ENCODE results near the gene PRICKLE1. TPM values are rescaled to one million over a fixed set of nuclear protein-coding genes. Genes with fewer than 3 reads are reported as not detected.
"Not testable (repeated sequence)": the region's sequence is repeated elsewhere in the genome, so short reads cannot be mapped to it uniquely, and the experiment has no call there.

Gene PRICKLE1
- total RNA-seq, 1 experiment from 2014 or later: 5.1 TPM

GRCh38 chr12:42557586-42558172 is 31.9 kb downstream of the PRICKLE1 start:
- DNase-seq (ENCODE audit: low read depth): no peak

GRCh38 chr12:42556917-42557316 is 32.6 kb downstream of the PRICKLE1 start:
- DNase-seq (ENCODE audit: low read depth): no peak

DNA sequence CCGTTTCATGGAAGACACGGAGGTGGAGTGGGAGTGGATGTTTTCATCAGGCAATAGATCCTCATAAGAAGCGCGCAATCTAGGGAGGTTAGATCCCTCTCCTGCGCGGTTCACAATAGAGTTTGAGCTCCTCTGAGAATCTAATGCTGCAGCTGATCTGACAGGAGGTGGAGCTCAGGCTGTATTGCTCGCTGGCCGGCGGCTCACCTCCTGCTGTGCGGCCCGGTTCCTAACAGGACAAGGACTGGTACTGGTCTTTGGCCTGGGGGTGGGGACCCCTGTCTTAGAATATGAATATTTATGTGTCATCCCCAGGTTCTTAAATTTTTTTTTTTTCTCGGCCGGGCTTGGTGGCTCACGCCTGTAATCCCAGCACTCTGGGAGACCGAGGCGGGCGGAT is 36.7 kb downstream of the PRICKLE1 start:
- no peak for DNase-seq (ENCODE audit: low read depth)

DNA sequence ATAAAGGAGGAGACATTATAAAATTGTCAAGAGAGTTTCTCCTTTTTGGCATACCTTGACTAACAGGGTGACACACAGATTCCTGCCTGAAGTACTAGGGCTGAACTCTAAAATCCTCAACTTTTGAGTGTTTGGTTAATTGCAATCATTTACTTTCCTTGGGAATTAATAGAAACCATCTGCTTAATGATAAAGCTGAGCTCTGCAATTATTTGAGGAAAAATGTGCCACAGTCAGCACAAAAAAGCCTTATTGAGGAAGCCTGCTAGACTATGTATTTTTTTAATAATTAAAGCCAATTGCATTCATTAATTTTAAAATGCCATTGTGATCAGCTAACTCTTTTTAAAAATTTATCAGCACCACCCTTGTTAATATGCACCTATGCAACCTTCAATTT is 38.7 kb downstream of the PRICKLE1 start:
- DNase-seq (ENCODE audit: low read depth): no peak

GRCh38 chr12:42546709-42547108 is 42.8 kb downstream of the PRICKLE1 start:
- DNase-seq (ENCODE audit: low read depth): no peak

DNA sequence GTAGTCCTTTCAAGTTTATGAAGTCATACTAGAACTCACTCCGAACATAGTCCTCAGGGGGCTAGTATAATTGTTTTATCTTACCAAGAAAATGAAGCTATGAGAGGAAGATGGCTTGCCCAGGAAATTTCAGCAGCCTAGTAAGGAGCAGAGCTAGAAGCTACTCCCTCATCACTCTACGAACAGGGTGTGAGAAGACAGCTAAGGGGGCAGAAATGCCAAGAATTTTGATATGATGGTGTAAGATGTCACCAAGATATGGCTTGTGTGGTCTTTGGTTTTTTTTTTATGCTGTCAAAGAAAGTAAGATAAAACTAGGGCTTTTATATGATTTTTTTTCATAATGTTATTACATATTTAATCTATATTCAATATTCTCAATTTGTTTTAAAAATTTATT is 47.6 kb downstream of the PRICKLE1 start:
- no peak for DNase-seq (ENCODE audit: low read depth)

DNA sequence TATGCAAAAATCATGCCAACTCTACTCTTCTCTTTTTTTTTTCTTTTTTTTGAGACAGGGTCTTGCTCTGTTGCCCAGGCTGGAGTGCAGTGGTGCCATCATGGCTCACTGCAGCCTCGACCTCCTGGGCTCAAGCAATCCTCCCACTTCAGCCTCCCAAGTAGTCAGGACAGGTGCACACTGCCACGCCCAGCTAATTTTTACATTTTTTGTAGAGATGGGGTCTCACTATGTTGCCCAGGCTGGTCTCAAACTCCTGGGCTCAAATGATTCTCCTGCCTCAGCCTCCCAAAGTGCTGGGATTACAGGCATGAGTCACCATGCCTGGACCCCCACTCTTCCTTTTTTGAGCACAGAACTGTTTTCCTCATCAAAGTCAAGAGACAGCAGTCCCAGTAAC is 48.2 kb downstream of the PRICKLE1 start:
- not testable (repeated sequence) for DNase-seq (ENCODE audit: low read depth)

DNA sequence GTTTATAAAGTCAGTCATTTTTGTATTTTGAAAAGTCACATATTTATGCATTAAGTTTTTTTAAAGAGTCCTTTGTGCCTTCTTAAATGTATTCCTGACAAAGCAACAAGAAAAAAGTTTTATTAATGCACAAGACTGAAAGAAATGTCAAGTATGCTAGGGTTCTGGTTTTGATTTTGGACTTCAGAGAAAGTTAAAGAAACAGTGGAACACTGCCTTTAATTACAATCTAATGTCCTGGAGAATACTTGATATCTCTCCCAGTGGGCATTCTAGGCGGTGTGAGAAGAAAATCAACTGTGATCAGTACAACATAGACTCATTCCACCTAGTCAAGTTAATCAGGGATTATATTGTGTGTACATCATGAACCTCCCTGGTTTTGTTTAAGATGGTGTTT is 49.9 kb downstream of the PRICKLE1 start:
- DNase-seq (ENCODE audit: low read depth): no peak

DNA sequence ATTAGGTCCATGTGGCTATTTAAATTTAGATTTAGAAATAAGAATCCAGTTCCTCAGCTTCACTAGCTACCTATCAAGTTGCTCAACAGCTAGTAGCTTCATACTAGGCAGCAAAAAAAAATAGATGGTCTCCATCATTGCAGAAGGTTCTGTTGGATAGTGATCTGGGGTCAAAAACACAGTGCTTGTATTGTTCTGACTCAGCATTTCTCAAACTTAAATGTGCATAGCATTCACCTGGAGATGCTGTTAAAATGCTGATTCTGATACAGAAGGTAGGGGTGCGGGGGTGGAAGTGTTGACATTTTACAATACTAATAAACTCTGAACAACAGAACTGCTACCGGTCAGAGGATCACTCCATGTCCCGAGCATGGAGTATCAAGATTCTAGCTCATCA is 51.3 kb downstream of the PRICKLE1 start:
- DNase-seq (ENCODE audit: low read depth): no peak

GRCh38 chr12:42534184-42534838 is 55.2 kb downstream of the PRICKLE1 start:
- DNase-seq (ENCODE audit: low read depth): no peak

- DNase-seq (ENCODE audit: low read depth): no peak
These were observed 59.3 kb downstream of the PRICKLE1 start for GRCh38 chr12:42530284-42530683.

GRCh38 chr12:42525444-42525843 is 64.1 kb downstream of the PRICKLE1 start:
- DNase-seq (ENCODE audit: low read depth): no peak

DNA sequence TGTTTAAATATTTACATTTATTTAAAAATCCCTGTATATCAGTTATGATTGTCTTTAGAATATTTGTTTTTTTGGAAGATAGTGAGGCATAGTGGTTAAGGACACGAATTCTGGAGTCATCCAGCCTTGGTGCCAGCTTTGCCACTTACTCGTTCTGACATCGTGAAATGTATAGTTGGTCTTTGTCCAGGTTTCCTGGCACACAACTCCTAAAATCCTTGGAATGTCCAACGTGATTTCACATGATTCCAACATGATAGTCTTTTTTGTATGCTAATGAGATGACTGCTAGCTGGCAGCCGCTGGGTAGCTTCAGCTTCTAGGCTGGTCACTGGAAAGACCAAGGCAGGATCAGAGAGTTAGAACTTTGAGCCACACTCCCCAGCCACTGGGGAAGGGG is 64.8 kb downstream of the PRICKLE1 start:
- DNase-seq (ENCODE audit: low read depth): no peak

DNA sequence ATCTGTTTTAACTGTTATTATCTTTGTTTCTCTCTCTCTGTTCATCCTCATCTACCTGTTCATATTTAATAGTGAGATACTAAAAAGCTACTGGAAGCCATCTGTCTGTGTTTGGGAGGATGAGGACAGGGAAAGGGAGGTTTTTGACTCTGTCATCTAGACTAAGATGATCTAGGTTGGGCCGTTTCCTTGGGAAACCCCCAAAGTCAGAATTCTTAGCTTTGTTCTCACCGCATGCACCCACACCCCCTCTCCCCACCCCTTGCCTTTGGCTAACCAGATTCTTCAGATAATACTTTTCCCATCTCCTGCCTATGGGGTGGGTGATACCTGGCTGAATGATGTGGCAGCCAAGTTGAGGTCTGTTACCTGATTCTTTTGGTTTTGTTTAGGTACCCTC is 73.0 kb downstream of the PRICKLE1 start:
- no peak for DNase-seq (ENCODE audit: low read depth)

DNA sequence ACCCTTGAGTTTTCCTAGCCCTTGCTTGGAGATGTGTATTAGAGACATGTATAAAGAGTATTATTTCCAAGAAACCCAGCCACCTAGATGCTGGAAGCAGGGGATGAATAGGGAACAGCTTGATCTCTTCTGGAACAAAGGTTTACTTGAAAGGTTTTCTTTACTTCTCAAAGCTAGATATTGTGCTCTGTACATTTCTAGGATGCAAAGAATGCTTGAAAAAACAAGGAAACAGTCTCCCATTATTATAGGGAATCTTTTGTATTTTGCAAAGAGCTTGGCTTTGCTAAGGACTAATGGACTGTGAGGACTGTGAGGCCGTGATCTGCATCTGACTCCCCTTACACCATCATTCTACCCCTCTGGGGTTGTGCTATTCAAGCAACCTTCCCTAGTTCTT is 77.9 kb downstream of the PRICKLE1 start:
- no peak for DNase-seq (ENCODE audit: low read depth)

DNA sequence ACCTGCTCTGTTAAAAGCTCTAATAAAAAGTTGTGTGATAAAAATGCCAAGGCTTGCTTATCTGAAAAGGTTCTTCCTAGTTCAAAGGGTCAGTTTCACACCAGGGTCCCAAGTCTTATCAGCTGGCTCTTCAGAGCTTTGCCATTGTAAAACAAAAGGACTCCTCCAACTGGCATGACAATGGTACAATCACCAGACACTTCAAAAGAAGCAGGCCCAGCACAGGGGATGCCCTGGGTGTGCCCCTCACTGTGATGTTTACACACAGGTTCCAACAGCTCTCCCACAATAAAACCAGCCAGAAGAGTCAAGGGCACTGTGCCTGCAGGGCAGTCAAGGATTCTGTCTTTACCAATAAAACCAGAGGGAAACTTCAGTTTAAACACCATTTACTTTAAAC is 78.7 kb downstream of the PRICKLE1 start:
- no peak for DNase-seq (ENCODE audit: low read depth)

GRCh38 chr12:42508913-42509460 is 80.6 kb downstream of the PRICKLE1 start:
- no peak for DNase-seq (ENCODE audit: low read depth)

DNA sequence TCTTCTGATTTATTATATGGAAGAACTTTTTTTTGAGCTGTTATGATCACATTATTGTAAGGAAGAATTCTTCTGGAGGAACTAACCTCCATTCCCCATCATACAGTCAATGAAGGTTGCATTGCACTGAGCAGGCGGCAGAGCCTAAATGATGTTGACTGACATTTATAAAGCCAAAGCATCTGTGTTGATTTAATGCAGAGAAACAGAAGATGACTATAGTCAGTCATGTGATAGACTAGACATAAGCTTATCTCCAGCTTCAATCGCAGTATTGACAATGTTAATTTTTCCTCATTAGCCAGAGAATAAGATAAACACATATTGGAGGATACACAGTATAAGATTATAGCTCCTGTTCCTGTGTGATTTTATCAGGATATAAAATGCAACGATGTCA is 82.0 kb downstream of the PRICKLE1 start:
- DNase-seq (ENCODE audit: low read depth): no peak

DNA sequence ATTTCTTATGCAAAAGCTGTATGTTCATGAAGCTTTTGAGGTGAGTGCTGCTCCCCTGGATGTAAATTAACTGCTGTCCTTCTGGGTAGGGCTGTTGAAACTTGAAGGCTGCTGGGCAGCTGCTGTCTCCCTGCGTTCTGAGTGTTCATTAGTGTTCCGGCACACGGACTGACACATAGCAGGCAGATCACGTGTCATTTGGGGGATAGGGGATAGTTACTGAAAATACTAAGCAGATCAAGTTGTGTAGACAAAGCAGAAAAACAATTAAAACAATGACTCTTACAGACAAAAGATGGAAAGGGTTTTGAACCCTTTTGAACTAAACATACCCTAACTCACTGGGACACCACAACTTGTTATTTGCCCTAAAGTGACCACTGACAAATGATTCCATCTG is 82.5 kb downstream of the PRICKLE1 start:
- DNase-seq (ENCODE audit: low read depth): no peak

DNA sequence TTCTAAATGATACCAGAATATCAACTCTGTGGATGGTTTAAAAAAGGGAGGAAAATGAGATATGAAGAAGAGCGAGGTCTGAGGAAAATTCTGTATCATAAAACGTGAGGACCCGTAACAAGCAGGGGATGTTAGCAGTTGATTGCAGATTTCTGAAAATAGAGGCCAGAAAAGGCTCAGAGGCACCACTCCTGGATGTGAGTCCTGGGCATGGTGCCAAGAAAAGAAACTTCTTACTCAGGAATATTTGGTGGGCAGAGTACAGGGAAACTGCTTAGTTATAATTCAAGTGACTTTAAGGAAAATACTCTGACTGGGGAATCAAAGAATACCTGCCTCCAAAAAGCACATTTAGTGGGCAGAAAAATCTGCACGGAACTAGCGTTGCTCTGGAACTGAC is 85.5 kb downstream of the PRICKLE1 start:
- DNase-seq (ENCODE audit: low read depth): peak; percentile 19

DNA sequence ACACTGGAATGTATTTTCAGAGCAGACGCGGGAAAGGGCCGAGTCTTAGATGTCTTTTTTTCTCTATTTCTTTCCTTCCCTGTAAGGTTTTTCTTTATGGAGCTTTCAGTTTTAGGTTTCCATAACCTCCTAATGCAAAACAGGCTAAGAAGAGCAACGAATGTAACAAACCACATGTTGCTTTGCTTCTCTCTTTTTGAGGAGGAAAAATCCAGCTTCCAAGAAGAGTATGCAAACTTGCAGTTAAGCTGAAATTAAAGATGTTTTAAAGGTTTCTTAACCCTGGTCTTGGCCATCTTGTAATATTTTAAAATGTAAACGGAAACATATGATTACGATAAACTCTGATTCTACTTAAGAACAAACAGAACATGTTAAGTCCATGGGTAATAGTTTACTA is 86.9 kb downstream of the PRICKLE1 start:
- DNase-seq (ENCODE audit: low read depth): no peak

- no peak for DNase-seq (ENCODE audit: low read depth)
These were observed 90.8 kb downstream of the PRICKLE1 start for GRCh38 chr12:42498549-42499247.

DNA sequence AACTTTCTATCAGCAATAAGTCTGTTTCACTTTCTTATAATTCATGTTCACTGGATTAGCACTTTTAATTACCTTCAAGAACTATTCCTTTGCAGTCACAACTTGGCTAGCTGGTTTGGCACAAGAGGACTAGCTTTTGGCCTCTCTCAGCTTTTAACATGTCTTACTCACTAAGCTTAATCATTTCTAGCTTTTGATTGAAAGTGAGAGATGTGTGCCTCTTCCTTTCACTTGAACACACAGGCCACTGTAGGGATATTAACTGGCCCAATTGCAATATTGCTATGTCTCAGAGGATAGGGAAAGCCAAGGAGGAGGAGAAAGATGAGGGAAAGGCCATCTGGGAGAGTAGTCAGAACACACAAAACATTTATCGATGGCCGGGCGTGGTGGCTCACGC is 92.7 kb downstream of the PRICKLE1 start:
- no peak for DNase-seq (ENCODE audit: low read depth)

Measured in M059J (cell line).